Right renal pelvis (tissue), 4 donors: ENCODE results near the gene ARHGAP15. TPM values are rescaled to one million over a fixed set of nuclear protein-coding genes. Genes with fewer than 3 reads are reported as not detected.

Experiments
- DNase-seq, 4 donors: peaks; one replicate each; pipeline ENCODE4 v3.0.0-alpha.2; 2013; ENCODE audit warnings: low read depth in 4 of 4, low spot score in 3 of 4, missing footprints in 1 of 4
- polyA plus RNA-seq, 4 donors: library from polyadenylated mRNA; unstranded; fragments of 120-200 nt; gene quantifications; one replicate each; pipeline ENCODE4 v1.2.1, GENCODE V29; 2013; ENCODE audit not compliant: insufficient read length in 4 of 4

The ARHGAP15 gene
- polyA plus RNA-seq, 4 donors = 4.3 to 7.5 (median 6.1) TPM

DNA sequence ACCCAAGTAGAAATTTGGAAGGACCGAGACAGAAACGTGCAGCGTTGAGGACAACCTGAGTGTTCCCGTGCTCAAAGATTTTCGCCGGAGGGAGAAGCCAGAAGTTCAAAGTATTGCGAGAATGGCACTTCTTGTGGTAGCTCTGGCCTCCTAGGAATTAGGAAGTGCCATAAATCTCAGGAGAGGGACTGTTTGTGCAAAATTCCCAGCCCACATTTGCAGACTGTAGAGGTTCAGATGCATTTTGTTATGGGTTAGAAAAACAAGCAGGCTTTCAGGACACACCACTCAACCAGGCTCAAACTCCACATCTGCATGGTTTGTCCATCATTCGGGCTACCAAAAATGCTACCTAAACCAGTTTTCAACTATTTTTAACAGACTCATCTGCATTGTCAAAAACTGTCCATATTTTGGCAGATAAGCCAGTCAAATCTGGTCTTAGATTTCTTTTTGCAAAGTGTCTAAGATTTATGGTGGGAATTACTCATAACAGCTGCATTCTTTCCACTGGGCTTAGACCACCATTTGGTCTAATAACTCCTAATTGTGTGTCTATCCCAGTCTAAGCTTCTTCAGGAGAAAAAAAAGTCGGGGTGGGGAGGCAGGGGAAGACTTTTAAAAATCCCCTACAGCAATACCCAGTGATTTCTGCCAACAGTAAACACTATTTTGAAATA is 422.9 kb downstream of the ARHGAP15 start:
- DNase-seq = no peak

DNA sequence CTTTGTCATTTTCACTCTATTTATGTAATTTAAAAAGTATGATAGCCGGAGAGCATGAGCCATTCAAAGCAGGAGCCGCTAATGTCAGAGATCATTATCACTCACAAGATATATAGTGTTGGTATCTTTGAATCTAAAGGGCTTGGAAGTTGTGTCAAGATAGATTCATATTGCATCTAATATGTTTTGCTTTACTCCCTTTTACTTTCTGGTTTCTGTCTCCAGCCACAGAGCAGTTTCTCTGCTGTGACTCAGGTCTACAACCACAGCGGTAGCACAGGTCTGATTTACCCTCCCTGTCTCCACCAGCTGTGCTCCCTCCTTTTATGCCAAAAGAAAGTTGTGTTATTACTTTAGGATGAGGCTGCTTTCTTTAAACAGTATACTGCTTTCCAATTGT is 424.0 kb downstream of the ARHGAP15 start:
- DNase-seq = no peak

- no peak for DNase-seq
Observed at GRCh38 chr2:143558665-143559064, 429.4 kb downstream of the ARHGAP15 start.

GRCh38 chr2:143559147-143559546 is 429.9 kb downstream of the ARHGAP15 start:
- DNase-seq = no peak

- DNase-seq = no peak
Observed at GRCh38 chr2:143560724-143561123, 431.5 kb downstream of the ARHGAP15 start.

- DNase-seq = no peak
Observed at GRCh38 chr2:143564419-143564818, 435.2 kb downstream of the ARHGAP15 start.

DNA sequence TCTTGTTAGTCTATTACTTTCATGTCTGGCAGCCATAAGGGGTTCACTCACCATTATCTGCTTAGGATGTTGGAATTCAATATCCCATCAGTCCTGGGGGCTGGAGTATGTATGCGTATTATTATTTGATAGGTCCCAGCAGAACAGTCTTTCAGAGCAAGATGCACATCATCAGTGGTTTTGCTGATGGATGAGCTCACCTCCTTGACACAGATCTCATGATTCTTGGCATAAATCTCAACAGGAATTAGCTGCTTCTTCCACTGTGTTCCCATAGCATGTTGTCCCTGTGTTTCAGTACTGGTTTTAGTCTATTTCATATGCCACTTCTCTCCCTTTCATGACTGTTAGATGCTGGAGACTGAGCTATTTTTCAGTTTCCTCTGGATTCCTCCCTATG is 442.5 kb downstream of the ARHGAP15 start:
- DNase-seq = no peak

DNA sequence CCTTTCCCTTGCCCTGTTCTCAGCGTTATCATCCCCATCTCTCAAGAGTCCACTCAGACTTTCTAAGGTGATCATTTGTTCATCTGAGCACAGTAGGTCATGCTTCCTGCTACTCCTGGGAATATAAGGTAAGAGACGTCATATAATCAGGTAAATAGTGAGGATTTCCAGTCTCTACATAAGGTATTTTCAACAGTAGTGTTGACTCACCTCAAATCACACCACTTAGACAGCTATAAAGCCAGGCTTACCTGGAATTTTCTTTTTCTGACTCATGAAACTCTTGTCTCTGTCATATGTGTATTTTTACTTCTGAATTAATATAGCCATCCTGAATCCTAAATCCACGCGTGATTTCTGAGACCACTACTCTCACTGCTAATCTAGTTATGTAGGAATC is 443.2 kb downstream of the ARHGAP15 start:
- DNase-seq = no peak

- no peak for DNase-seq
Observed at GRCh38 chr2:143574069-143574468, 444.9 kb downstream of the ARHGAP15 start.

DNA sequence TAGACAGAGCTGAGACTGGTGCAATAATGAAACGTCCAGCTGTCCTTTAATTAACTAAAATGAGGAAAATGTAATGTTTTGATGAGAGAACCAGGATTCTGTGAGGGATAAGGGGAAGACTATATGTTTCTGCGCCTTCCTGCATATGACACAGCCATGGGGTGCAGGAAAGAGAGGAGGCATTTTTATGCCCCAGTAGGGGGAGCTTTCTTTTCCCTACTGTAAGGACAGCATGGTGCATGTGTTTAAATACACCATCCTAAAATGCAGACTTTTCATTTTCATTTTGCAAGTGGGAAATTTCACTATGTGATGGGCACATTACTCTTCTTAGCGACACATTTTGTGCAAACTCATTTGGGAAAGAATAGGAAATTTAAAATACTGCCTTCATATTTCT is 446.1 kb downstream of the ARHGAP15 start:
- DNase-seq = no peak

DNA sequence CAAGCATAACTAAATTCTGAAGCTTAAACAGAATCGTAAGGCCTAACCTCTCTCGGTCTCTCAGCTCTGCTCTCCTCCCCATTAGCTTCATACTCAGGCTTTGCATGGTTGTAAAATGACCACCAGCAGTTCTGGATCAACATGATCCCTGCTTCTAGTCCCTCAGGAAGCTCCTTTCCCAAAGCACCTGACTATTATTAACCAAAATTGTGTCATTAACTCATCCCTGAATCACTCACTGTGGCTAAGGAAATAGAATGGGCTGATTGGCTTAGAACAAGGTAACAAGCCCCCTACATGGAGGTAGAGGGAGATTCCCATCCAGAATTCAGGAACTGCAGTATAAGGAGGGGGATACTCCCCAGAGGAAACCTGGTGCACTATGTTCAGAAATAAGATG is 448.3 kb downstream of the ARHGAP15 start:
- DNase-seq = no peak

GRCh38 chr2:143579456-143579855 is 450.2 kb downstream of the ARHGAP15 start:
- no peak for DNase-seq

DNA sequence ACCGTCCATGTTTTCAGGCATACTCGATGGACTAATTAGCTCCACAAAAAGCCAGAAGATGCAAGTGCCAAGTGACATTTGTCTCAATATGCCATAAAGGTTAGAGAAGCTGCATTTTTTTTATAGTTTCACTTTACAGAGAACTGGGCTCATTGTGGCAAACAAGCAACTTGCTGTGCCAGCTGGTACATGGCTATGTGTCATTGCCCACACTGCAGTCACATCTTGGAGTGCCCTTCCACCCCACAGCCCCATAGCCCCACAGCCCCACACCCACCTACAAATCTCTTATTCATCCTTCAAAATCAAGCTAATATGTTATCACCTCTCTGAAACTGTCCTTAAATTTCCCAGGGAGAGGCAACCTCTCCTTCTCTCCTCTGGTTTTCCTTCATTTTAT is 451.9 kb downstream of the ARHGAP15 start:
- DNase-seq = no peak

- DNase-seq = no peak
Observed at GRCh38 chr2:143582046-143582747, 453.0 kb downstream of the ARHGAP15 start.

DNA sequence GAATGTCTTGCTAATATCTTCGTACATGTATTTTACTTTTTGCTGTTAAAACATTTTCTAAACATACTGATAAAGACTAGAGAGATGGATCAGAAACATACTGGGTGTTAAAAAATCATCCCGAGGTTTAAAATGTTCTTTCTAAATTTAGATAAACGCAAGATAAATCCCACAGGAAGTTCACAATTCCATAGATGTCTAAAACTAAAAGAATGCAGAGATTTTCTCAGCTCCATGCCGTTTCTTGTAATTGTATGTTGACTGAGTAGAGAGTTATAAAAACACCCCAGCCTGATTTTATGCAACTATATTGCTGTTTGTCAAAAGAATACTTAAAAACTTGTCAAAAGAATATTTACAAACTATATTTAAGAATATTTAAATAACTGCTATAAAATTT is 455.7 kb downstream of the ARHGAP15 start:
- no peak for DNase-seq

- DNase-seq = no peak
Observed at GRCh38 chr2:143586119-143586518, 456.9 kb downstream of the ARHGAP15 start.

DNA sequence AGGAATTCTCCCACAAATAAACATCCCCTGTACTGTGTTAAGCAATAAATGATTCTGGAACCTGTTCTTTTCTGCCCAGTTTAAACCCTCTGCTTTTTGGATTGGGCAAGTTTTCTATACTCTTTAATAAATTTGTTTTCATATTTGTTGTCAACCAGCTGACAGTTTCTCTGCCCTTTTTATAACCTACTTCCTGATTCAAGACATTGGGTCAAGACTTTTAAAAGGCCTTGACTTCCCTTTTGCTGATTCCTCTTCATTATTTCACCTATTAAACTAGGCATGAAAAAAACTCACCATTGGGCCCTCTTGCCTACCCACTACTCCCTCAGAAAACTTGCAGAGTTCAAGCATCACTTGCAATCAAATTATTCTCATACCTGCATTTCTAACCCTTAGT is 459.5 kb downstream of the ARHGAP15 start:
- DNase-seq = no peak

GRCh38 chr2:143594161-143594560 is 464.9 kb downstream of the ARHGAP15 start:
- DNase-seq = no peak

GRCh38 chr2:143594745-143595144 is 465.5 kb downstream of the ARHGAP15 start:
- DNase-seq = no peak

- DNase-seq = no peak
Observed at GRCh38 chr2:143600116-143600515, 470.9 kb downstream of the ARHGAP15 start.

DNA sequence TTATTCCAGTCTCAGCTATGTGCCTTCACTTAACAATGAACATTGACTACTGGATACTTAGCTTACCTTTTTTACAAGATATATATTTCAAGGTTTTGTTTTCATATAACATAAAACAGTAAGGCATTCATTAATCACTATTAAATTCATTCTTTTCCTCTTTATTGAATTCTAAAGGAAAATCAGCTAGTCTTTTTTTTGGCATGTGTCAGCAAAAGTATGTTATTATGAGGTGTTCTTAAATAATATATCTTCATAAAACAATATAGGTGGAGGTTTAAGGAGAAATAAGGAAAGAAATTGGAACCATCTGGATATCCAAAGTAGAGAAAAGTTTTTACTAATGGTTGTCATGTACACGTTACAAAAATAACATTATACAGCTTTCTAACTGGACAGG is 472.6 kb downstream of the ARHGAP15 start:
- no peak for DNase-seq

DNA sequence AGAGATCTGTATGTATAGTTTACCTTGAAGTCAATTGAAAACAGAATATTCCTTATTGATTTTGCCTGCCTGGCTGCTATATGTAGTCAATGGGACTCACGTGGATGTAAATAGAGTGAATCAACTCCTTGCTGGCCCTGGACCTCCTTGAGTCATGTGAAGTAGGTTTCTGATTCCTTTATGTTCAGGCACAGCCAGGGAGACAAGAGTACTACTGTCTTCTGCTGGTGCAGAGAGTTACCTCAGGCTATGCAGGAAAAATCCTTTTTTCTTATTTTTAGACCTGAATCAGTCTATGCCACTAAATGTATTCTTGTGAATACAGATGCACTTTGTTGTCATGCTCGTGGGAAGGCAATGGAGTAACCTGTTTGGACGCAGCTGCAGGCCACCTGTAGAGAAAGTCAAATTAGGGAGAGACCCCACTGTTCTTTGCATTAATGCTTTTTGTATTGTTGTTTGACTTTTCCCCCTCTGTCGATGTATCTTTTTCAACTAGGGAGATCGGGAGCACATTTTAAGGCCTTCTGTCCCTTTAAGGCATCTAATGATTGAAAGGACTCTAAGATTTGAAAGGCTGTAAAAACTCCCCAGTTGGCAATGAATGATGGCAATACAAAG is 473.9 kb downstream of the ARHGAP15 start:
- no peak for DNase-seq
